Measurements from ENCODE around the gene MORN5.
A peak's percentile ranks its signal among the peaks of the same experiment; 100 is the strongest.

GRCh38 chr9:122229485-122229837 lies 69.8 kb downstream of the MORN5 start:
- no peak for TF ChIP-seq CTCF (conservative IDR thresholded peaks at IDR 0.05 in 1 of 2, IDR thresholded peaks at IDR 0.05 in 1 of 2; ENCODE audit: low read depth in 1 of 2, low read length in 2 of 2)
- peak; percentile 64 for TF ChIP-seq EZH2 (IDR thresholded peaks at IDR 0.05; ENCODE audit: low read length, missing control alignments)

Data from fibroblast of lung (primary cell).